ENCODE results near the gene SPATS1. TPM values are rescaled to one million over a fixed set of nuclear protein-coding genes. Genes with fewer than 3 reads are reported as not detected.

Gene SPATS1, protein sequence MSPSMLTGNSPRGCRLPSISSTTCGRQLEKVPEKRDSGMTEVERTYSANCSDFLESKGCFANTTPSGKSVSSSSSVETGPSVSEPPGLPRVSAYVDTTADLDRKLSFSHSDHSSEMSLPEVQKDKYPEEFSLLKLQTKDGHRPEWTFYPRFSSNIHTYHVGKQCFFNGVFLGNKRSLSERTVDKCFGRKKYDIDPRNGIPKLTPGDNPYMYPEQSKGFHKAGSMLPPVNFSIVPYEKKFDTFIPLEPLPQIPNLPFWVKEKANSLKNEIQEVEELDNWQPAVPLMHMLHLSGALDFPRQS
- total RNA-seq, result not detected

DNA sequence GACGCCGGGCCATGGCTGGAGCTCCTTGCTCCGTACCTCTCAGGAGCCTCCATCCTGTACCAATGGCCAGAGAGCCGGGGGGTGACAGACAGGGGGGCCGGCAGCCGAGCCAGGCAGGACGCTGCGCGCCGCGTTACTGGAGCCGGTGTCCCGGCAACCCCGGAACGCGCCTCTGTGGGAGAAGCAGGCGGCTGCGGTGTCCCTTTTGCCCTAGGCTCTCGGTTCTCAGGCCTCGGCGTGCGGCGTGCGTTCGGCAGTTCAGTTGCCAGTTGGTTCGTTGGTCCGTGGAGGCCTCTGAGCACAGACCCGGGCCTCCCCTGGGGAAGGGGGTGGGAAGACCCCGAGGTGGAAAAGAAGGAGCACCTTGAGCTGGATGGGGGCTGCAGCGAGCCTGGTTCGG lies at the start of gene SPATS1:
Gene SPATS1, plus strand, starts transcription at position 162 of the 400 bp plus-strand sequence. CDS start 446 bp downstream, outside the sequence.
- peak in 2 of 3 donors; percentile 7 to 14 for DNase-seq (ENCODE audit: low read depth in 2 of 3, low spot score in 2 of 3)

DNA sequence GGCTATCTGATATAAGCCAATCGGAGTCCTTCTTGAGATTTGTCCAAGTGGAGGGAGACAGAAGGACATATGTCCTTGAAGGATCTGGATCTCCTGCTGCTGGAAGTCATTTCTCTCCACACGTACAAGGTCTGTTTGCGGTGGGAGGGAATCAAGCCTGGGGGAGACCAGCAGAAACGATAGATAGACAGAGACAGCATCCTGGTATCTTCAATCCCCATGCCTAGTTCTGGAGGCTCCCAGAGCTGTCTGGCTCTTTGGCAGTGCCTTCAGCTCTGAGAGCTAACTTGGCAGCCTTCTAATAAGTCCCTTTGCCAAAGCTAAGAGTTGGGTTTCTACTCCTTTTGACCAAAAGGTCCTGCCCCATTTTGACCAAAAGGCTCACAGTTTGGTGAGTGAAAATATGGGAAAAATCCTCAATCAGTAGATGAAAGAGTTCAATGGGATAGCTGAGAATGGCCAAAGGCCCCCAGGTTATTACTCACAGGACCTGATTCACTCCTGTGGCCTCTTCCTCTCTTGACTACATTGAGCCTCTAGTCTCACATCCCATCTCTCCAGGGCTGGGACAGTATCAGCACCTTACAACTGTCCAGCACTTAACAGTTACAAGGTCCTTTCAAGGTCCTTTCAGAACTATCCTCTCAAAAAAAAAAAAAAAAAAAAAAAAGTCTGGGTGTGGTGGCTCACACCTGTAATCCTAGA lies 49.6 kb upstream of the SPATS1 start:
- no peak for DNase-seq (ENCODE audit: low read depth in 2 of 3, low spot score in 2 of 3)

DNA sequence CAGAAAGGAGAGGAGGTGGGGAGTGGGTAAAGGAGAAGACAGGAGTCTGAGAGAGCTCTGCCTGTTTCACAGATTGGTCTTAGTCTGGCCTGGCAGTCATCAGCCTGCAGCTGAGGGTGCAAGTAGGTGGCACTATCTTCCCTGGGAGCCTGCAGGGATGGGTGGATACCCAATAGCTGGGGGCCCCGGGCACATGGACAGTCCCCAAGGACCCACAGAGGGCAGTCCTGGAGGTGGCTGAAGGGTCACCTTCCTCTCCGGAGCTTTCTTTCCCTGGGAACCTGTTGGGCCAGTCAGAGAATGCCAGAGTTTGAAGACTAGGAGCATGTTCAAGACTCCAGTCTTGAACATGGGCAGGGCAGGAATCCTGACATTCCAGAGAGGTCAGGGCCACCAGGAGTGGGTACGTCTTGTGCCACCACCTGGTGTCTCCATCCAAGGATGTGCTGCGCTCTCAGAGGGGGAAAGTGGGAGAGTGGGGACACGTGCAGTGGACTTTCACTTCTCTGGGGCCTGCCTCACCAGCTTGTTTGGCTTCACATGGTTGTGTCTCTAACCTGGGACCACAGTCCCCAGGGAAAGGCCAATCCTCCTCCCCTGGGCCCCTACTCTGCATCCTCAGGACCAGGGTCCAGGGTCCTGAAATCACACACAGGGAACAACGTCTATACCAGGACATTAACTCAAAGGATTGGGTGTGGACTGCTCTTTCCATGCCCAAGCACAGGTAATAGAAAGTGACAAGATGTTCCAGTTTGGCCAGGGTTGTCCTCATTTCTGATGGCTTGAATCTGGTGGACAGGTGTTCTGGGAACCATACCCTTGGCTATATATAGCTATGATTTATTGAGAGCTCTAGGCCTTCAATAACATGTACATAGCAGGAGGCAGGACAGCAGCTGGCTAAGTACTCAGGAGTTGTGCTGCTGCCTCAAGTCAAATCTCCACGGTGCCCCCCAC lies 47.3 kb upstream of the SPATS1 start:
- DNase-seq (ENCODE audit: low read depth in 2 of 3, low spot score in 2 of 3), result no peak

DNA sequence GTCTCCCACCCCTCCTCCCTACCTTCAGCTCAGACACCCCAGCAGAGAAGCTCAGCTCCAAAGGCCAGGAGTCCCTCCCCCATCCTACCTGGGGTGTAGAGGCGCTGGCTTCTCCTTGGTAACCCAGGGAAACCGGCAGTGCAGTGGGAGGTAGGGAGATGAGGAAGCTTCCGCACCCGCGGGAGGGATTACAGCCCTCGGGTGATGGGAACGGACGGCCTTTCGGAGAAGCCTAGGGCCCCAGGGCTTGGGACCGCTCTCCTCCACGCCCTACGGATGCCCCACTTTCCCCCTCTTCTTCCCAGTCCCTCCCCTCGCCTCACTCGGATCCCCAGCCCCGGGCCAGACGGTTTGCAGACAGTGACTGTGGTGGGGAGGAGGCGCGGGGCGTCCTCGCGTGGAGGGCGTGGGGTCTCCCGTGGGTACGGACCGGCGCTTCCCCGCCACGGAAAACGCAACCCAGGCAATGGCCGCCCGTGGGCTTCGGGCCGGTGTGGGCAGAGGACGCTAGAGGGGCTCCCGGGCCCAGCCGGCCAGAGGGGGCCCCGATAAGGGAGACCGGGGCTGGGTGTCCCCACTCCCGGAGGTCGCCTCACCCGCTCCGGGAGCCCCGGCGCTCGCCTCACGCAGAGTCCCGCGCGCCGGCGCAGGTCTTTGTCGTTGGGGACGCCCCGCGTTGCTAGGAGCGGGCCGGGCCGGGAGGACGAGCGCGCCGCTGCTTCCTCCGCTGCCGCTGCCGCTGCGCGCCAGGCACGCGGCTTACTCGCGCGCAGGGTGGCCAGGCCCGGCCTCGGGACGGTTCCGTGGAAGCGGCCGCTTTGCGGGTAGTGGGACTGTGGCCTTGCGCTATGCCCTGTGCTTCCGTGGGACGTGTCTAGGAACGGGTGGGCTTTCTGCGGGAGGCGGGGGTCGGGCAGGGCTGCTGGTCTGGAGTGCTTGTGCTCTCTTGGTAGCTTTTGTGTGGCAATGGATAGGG lies 45.1 kb upstream of the SPATS1 start:
- DNase-seq (ENCODE audit: low read depth in 2 of 3, low spot score in 2 of 3), result peak in 2 of 3 donors; percentile 37 to 53

DNA sequence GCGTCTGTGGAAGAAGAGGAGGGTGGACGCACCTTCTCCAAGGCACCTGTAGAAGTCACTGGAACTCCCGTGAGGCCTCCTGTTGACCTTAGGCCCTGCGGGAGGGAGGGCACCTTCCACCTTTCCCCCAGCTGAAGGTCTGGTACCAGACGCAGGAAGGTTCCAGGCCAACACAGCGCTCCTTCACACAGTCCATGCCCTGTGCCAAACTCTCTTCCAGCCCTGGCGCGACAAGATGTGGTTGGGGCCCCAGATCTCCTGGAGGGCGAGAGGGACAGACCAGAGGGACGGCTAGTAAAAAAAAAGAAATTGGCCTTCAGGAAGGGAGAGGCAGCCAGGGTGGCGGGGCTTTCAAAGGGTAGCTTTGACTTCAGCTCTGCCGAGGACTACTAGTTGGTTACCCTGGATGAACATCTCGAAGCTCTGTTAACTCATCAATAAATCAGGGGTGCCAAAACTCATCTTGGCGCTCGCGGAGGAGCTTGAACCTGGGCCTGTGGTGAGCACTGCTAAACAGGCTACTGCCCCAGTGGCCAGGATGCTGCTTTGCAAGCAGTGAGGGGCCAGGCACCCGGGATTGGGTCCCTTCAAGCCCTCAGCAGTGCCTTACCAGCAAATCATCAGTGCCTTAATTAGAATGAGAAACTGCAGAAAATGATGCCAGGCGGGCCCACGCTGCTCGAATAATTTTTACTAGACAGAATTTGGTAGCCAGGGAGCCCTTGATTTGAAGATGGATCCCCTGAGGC lies 44.2 kb upstream of the SPATS1 start:
- no peak for DNase-seq (ENCODE audit: low read depth in 2 of 3, low spot score in 2 of 3)

DNA sequence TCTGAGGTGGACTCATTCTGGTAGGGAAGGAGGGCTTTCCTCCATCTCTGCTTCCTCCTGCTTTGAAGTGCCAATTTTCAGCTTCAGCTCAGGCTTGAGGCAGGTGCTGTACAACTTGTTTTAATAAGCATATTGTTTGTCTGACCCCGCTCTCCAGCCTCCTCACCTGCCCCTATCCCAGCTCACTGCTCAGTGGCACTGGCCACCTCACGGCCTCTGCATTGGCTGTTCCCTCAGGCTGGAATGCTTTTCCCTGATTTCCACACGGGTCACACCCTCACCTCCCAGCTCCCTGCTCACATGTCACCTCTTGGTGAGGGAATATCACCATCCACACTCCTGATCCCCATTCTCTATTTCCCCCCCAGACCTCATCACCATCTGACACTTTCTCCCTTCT lies 43.6 kb upstream of the SPATS1 start:
- no peak for DNase-seq (ENCODE audit: low read depth in 2 of 3, low spot score in 2 of 3)

DNA sequence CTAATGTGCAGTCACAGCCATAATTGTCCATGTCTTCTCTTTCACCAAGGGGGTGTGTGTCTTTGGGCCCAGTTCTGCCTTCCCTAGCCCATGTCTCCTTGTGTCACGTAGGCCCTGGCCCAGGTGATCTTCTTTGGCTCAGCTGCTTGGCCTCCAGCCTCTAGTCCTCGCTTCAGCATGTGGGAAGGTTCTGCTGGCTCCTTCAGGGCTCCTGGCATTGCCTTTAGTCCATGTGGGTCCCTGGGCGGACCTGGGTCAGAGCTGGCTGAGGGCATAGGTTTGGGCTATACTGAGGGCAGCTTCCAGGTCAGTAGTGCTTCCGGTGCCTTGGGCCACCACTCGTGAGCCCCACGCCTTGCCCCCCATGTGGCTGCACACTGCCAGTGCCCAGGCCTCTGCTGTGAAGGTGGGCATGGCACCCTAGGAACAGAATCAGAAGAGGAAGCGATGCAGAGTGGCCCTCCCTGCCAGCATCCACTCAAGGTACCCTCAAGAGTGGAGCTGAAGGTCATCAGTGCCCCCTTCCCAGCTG lies 42.1 kb upstream of the SPATS1 start:
- DNase-seq (ENCODE audit: low read depth in 2 of 3, low spot score in 2 of 3), result no peak

DNA sequence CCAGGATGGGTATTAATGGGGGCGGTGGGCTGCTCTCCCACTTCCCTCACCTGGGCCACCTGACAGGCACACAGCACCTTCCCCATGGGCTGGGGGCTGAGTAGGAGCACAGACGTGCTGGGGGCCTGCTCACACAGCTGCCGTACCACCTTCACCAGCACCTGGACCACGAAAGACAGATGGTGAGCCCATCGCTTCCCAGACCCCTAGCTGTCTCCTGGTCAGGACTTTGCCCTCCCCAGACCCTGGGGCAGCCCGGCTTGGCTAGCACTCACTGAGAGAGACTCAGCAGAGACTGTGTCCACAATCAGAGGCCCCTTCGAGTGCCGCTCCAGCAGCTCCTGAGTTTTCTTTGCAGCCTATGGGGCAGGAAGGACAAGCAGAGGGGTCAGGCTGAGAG lies 41.3 kb upstream of the SPATS1 start:
- DNase-seq (ENCODE audit: low read depth in 2 of 3, low spot score in 2 of 3), result no peak

DNA sequence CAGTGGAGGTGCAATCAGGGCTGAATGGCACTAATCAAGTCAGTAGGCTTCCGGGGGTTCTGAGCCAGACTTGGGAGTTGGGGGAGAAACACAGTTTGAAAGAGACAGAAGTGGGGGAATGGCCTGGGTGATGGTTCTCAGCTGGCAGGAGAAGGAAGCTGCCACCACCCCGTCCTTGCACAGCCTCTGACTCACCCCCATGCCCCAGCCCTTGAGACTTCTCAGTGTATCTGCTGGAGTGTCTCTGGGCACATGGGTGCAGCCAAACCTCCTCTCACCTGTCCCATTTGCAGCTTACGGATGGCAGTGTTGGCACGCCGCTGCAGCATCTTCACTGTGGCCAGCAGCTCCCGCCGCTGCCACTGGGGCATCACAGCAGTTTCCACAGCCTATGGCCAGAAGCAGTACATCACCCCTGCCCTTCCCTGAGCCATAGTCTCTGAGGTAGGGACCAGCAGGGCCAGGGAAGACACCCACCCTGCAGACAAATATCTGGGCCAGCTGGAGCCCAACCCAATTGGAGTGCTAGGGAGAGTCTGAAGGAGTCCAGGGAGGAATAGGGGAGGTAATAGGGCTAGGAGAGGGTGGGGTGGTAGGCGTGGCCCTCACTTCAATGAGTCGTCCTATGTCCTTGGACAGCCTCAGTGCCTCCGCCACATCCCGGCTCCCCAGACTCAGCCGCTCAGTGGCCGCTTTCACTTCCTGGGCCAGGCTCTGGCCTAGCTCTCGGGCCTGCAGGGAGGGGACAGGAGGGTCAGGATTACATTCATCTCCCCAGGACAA lies 40.5 kb upstream of the SPATS1 start:
- no peak for DNase-seq (ENCODE audit: low read depth in 2 of 3, low spot score in 2 of 3)

DNA sequence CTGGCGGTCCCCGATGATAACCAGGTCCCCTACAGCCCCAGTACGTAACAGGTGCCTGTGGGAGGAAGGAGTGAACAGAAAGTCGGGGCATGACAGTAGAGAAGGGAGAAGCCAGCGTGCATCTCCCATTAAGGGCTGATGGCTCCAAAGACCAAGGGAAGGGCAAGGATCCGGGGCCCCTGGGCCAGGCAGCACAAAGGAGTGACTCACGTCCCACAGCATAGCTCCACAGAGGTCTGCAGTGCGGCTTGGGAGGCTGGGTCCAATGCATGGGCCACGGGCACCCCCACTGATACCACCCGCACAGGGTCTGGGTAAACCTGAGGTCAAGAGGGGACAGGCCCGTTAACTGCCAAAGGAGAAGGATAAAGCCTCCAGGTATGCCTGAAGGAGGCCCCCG lies 39.6 kb upstream of the SPATS1 start:
- DNase-seq (ENCODE audit: low read depth in 2 of 3, low spot score in 2 of 3), result no peak

DNA sequence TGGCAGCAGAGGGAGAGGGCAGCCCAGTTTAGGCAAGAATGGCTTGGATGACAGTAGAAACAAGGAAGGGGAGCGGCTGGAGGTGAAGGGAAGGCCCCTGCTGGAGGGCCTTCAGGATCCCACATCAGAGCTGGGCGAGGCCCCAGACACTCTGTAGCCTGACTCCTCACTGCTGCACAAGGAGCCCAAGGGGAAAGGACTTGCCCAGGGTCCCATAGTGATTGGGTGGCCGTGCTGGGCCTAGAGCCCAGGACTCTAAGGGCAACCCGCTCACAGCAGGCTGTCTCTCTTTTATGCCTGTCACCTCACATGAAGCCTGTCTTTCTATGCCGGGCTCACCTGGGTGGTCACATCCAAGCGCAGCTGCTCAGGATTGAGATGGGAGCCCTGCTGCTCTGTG lies 38.6 kb upstream of the SPATS1 start:
- no peak for DNase-seq (ENCODE audit: low read depth in 2 of 3, low spot score in 2 of 3)

DNA sequence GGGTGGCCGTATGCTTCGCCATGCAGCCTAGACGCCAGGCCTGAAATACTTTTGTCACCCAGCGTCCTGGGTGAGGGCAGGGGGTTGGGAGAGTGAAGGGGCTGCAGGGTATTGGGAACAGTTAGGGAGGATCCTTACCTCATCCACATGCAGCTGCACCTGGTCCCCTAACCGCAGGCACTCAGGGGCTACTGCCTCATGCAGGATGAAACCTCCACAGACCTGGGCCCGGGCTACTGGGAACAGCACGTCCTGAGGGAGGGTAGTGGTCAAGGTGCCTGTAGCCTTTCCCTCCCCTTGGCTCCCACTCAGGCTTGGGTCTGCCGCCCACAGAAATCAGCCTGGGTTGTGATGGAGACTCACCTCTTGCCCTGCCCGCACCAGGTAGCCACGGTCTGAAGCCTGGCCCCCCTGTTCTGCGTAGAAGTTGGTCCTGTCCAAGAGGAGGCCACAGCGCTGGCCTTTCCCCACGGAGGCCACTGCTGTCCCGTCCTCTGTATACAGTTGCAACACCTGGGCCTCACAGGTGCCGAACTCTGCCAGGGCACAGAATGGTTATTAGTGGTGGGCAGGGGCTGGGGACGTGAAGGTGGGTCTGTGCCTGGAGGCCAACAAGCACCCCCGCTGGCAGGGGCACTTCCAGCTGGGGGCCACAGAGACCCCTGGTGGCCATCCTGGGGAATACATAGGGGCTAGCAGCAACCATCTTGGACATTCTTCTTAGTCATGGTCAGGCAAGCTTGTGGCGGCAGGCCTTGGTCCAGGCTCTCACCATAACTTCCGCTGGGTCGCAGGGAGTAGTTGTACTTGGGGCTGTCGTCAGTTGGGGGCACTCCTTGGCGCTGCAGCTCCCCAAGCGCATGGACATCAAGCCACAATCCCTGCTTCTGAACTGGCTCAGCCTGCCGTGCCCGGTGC lies 37.9 kb upstream of the SPATS1 start:
- peak; percentile 17 to 53 (median 44) for DNase-seq (ENCODE audit: low read depth in 2 of 3, low spot score in 2 of 3)

DNA sequence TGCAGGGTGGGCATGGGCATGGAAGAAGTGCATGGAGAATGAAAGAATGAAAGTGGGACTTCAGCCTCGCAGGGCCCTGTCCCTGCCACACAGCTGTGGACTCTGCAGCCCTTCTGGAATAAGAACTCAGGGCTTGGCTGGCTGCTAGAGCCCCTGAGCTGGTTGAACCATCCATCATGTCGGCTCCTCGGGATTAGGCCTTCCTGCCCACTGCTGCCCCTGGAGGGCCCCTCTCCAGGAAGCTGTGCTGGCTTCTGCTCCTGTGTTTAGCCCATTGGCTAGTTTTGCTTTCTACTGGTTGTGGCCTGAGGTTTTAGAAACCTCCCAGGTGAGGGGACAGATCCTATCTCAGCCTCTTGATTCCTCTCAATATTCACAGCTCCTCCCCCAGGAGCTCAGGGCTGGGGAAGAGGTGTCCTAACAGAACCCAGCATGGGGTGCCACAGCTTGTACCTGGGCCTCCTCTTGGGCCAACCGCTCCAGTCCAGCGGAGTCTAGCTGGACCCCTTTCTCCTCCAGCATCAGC lies 37.2 kb upstream of the SPATS1 start:
- no peak for DNase-seq (ENCODE audit: low read depth in 2 of 3, low spot score in 2 of 3)

DNA sequence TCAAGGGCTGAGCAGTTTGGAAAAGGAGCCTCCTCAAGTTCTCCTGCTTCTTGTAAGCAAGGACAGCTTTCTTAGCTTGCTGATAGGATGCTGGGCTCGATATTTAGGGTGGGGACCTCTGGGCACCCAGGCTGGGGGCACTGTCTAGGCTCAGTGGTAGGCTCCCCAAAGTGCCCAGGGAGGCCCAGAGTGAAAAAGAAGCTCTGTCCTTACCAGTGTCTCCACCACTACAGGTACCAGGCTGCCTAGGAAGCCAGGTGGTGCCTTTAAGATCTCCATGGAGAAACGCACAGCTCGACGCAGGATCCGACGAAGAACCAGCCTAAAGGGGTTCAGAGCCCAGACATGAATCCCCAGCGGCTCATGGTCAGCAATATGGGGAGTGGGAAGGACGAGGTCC lies 35.7 kb upstream of the SPATS1 start:
- DNase-seq (ENCODE audit: low read depth in 2 of 3, low spot score in 2 of 3), result no peak

DNA sequence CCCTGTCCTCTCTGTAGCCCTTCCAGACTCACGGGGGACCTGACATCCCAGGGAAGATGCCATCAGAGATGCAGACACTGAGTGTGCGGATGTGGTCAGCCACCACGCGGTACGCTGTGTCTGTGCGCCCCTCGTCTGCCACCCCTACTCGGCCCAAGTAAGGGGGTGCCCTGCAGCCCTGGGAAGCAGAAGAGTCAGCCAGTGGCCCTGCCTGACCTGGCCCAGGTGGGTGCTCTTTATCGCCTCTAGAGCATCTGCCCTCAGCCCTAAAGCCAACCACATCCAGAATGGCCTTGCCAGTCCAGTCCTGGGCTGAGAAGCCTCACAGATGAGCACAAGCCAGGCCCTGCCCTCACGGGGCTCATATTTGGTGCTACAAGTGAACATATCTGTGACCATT lies 35.2 kb upstream of the SPATS1 start:
- no peak for DNase-seq (ENCODE audit: low read depth in 2 of 3, low spot score in 2 of 3)

DNA sequence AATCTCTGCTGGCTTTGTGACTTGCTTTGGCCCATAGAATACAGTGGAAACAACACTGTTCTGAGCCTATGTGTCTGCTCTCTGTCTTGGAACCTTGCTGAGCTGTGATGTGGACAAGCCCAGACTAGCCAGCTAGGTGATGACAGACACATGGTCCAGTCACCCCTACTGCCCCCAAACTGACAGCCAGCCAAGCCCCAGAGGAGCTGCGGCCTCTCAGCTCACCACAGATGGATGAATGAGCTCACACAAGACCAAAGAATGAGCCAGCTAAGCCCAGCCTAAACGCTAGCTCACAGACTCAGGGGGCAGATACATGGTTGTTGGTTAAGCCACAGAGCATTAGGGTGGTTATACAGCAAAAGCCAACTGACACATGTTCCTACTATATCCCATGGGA lies 33.4 kb upstream of the SPATS1 start:
- DNase-seq (ENCODE audit: low read depth in 2 of 3, low spot score in 2 of 3), result no peak

DNA sequence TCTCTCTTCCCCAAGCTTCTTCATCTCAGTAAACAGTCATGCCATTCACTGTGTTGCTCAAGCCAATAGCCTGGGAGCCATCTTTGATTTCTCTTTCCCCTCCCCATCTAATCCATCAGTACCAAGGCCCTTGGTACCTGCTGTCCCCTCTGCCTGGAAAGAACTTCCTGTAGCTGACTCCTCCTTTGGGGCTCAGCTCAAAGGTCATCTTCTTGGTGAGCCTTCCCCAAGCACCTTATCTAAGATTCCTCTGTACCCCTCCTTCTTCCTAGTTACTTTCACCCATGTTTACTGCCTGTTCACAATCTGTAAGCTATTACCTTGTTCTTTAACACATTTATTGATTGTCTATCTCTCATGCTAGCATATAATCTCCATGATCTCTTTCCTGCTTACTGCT lies 32.8 kb upstream of the SPATS1 start:
- DNase-seq (ENCODE audit: low read depth in 2 of 3, low spot score in 2 of 3), result no peak
